Measurements from ENCODE around the gene FAM200C.
A peak's percentile ranks its signal among the peaks of the same experiment; 100 is the strongest.
"Not testable (repeated sequence)": the region's sequence is repeated elsewhere in the genome, so short reads cannot be mapped to it uniquely, and the experiment has no call there.

Gene FAM200C

DNA sequence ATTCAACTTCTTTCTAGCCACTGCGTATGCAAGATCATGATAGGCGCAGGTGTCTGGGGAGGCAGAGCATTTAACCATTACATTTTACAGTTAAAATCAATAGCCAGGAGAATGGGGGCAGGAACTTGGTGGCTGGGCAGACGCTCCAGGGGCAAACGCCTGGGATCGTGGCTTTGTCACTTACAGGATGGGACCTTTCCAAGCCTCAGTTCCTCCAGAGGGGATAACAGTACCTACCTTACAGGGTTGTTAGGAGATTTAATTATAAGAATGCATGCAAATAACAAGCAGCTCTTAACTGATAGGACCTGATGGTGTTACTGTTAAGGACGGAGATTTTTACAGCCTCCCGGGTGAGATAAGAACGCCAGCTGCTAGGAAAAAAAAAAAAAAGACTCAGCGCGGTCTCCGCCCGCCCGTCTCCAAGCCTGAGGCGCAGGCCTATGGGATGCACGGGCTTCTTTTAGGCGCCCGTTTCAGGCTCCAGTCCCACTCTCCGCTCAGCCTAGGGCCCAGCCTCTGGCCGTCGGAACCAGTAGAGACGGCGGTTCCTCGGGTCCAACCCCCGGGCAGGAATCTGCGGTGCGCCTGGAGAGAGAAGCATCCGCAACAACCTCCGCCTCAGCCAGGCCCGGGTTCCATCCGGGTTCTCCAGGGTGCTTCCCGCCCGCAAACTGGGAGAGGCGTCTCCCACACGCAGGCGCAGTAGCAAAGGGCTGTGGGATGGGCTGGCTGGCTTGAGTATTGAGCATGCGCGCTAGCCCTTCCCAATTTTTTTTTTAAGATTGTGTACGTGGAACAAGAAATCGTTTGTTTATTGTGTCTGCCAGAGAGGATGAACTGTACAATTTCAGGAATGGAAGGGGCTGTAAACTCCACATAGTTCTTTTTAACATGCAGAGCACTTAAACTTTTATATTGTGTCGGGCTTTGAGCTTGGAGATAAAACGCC lies at the start of gene FAM200C:
TSS of gene FAM200C (minus strand) at position 653 of the 952 bp plus-strand sequence. CDS start 4,564 bp downstream, outside the sequence.
- DNase-seq: peak; percentile 92

DNA sequence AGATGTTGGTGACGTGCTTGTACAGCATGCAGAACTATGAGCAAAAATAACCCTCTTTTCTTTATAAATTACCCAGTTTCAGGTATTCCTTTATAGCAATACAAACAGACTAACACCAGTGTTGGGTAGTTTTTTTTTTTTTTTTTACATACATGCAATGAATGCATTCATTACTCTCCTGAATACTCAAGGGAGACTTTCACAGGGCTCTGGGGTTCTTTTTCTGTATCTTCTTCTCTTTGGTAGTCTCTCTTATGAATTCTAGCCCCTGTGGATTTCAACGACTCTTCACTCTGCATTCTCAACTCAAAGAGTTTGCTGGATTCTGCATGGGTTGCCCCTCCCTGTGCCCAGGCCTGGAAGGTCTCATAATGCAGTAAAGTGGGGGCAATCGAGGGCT lies 49.6 kb upstream of the FAM200C start:
- DNase-seq: no peak

DNA sequence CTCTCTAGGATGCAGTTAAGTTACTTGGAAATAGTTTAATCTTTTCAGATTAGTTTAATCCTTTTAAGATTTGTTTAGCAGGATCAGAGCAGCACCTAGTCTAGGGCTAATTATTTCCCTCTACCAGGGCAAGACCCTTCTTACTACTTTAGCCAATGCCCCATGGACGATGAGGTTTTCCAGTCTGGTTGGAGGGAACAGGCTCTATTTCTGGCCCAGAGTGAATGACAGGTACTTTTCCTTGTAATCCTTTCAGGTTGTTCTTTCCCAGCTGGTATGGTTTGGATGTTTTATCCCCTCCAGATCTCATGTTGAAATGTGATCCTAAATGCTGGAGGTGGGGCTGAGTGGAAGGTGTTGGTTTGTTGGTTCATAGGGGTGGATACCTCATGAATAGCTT lies 49.0 kb upstream of the FAM200C start:
- no peak for DNase-seq

DNA sequence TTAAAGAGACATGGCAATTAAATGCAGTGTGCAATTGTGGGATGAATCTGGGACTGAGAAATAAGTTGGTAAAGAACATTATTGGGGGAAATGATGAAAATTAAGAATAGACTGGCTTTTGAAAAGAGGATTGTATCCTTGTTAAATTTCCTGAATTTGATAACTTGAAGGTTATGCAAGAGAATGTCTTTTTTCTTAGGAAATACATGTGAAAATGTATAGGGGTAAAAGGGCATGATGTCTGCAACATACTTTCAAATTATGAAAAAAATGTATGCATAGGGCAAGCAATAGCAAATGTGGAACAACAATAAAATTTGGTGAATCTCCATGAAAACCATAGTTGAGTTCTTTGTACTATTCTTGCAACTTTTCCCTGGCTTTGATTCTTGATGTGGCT lies 45.9 kb upstream of the FAM200C start:
- DNase-seq: no peak

DNA sequence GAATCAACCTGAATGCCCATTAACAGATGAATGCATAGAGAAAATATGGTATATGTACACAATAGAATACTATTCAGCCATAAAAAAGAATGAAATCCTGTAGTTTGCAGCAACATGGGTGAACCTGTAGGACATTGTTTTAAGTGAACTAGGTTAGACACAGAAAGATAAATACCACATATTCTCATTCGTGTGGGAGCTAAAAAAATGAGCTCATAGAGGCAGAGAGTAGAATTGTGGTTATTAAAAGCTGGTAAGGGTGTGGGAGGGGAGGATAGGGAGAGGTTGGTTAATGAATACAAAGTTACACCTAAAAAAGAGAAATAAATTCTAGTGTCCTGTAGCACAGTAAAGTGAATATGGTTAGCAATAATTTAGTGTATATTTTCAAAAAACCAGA lies 45.3 kb upstream of the FAM200C start:
- DNase-seq: no peak

DNA sequence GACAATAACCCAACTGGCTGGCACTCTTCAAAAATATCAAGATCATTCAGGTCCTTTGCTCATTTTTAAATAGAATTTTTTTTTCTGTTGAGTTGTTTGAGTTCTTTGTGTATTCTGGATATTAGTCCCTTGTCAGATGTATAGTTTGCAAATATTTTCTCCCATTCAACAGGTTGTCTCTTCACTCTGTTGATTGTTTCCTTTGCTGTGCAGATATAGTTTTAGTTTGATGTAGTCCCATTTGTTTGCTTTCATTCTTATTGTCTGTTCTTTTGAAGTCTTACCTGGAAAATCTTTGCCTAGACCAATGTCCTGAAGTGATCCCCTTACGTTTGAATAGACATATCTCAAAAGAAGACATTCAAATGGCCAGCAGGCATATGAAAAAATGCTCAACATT lies 44.6 kb upstream of the FAM200C start:
- DNase-seq: no peak

DNA sequence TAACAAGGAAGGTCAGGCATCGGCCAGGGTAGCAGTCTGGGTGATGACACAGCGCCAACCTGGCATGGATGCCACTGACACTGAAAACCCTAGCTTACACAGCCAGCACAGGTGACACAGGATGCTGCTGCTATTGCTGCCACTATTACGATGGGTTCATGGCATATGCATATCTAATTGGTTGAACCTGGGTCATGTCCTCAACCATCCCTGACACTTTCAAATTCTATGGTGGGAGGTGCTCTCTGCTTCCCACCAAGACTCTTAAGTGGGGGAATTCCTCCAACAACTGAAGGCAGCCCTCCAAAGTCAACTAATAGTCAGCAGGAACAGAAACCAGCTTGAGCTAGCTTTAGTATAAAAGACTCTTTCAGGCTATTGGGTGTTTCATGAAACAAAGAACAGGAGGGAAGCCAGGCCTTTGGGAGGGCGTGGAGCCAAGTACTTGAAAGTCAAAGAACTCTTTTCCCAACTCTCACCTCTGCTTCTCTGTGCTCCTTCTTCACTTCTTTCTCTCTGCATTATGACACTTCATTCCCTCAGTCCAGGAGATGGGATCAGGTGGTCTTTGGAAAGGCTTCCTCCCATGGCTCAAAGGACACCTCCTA lies 43.1 kb upstream of the FAM200C start:
- no peak for DNase-seq

DNA sequence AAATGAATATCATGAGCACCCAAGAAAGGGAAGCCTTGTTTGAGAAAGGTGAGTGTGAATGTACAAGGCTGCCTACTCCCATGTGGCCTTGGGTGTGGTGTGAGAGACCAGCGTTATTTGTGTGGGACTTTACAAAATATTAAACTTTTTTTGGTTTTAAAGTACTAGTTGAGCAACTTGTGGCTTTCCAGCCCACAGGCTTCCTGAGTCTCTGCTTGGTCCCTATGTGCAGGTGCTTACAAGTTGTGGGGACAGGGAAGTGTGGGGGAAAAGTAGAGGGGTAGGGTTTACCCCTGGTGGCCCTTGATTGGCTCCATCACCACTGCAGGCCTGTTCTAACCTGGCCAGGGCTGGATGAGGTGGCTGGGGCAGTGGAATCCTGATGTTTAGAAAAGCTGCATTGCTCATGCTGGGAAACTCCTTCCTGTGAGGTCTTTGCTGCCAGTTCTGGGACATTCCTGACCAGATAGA lies 41.5 kb upstream of the FAM200C start:
- no peak for DNase-seq

DNA sequence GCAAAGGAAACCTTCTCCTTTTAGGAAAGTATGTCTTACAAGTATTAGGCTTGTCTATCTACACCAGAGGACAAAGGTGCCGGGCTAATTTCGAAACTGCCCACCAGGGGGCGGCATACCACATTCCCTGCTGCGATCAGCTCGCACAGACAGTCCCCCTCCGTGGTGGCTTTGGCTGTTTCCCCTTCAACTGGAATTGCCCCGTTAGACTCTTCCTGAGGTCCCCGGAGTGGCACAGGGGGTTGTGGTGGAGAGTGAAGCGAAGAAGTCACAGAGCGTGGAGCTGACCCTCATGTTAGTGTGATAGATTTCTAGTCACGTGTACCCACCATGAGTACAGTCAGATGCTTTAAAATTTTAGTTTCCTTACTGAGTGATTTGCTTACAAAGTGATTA lies 39.3 kb upstream of the FAM200C start:
- DNase-seq: peak; percentile 54

DNA sequence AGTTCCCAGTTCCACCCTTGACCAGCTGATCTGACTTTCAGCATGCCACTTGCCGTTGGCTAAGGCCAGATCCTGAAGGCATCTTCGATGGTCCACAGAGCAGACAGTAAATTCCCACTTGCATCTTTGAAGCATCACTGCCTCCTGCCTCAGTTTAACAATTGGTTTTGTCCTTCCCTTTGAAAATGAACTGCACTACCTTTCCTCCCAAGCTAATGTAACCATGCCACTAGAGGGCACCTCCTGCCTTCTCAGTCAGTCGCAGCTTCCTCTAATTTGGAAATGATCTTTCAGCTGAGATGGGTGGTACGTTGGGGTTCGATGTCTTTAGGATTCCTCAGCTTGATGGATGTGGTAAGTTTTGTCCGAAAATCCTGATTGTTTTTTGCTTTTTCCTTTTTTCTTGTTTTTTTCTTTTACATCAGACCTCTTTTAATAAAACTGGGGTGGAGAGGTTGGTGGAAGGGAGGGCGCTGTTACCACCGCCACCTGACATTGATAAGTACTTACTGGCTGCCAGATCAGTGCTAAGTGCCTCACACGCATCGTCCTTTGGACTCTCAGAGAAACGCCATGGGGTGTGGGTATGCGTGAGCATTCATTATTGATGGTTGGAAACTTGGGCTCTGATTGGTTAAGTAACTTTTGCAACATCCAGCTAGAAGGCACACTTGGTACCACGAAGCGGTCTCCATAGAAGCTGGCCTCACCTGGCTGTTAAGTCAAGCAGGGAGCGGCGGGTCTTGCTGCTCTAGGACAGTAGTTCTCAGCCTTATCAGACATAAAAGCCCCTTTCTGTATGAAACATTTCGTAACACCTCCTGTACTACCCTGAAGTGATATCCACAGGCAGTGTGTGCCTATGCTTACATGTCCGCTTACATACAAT lies 38.7 kb upstream of the FAM200C start:
- DNase-seq: peak; percentile 47

DNA sequence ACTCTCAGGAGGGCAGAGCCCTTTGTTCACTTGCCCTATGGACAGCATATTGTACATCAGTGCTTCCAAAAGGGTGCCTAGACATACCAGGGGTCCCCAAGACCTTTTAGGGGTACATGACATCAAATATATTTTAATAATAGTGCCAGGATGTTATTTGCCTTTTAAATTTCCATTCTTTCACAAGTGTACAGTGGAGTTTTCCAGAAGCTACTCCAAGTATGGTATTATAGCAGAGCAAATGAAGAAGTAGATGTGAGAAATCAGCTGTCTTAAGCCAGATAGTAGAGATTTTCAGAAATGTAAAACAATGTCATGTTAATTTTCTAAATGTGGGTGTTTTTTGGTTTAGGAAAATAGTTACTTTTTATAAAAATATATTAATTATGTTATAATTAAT lies 37.4 kb upstream of the FAM200C start:
- no peak for DNase-seq

DNA sequence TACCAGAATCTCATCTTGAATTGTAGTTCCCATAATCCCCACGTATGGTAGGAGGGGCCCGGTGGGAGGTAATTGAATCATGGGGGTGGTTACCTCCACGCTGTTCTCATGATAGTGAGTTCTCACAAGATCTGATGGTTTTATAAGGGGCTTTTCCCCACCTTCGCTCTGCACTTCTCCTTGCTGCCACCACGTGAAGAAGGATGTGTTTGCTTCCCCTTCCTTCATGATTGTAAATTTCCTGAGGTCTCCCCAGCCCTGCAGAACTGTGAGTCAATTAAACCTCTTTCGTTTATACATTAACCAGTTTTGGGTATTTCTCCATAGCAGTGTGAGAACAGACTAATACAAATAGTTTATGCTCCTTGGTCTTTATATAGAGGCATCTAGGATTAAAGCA lies 36.8 kb upstream of the FAM200C start:
- not testable (repeated sequence) for DNase-seq

DNA sequence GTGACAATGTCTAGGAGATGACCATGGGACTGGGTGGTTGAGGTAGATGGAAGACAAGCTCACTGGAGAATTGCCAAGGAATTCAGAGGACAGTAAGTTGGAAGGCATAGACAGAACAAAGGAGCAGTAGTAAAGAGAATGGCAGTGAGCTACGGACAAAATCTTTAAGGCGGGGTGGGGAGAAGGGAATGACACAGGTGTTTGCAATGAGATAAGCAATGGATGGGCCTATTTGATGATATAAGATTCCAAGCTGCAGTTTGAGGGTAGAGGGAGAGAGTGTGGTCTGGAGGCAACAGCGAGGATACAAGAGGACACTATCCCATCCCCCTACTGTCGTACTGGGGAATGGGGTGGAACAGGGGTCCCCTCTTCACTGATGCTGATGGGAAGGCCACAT lies 36.2 kb upstream of the FAM200C start:
- no peak for DNase-seq

DNA sequence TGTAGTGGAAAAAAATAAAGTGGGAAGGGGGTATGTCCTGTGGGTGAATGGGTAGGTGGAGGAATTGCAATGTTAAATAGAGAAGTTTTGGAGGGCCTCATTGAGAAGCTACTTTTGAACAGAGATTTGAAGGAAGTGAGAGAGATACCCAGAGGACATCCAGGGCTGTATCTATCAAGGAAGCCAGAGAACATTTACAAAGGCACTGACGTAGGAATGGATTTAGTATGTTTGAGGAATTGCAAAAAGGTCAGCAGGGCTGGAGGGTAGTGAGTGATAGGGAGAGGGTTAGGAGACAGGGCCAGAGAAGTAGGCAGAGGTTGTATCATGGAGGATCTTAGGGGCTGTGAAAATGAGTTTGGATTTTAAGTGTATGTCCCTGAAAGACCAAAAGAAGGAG lies 35.7 kb upstream of the FAM200C start:
- no peak for DNase-seq

DNA sequence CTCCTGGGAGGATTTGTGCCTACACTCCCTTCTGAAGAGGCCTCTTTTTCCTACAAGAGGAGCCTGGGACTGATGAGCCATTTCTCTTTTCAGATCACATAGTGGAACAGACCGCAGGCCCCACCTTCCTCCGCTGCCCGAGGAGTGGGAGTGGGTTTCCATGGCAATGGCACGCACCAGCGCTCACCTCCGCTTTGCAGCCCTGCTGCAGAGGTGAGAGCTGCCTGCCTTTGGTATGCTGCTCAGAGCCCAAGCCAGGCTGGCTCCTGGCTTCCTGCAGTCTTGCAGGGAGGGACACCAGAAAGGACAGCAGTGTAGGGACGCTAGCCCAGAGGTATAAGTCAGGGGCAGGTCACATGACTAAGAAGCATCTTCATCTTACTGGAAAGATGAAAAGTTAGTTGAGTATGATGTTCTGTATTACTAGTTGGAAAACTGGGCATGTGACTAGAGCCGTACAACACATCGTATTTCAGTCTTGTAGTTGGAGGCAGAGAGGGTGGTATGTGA lies 34.2 kb upstream of the FAM200C start:
- DNase-seq: peak; percentile 77

DNA sequence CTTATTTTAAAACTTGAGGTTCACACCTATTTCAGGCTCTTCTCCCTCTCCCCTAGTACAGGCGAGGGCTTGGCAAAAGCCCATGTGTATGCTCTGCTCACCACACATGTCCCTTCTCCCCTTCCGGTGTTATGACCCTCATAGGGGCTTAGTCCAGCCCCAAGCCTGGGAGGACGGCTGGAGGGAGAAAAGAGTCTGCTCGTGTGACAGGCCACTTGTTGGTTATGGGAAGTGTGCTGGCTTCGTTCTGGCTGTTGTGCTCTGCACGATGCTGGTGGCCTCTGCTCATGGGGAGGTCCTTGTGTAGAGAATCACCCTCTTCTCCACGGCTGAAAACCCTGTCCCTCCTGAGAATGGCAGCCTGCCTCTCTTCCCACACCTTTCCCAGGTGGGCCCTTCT lies 32.9 kb upstream of the FAM200C start:
- DNase-seq: no peak

DNA sequence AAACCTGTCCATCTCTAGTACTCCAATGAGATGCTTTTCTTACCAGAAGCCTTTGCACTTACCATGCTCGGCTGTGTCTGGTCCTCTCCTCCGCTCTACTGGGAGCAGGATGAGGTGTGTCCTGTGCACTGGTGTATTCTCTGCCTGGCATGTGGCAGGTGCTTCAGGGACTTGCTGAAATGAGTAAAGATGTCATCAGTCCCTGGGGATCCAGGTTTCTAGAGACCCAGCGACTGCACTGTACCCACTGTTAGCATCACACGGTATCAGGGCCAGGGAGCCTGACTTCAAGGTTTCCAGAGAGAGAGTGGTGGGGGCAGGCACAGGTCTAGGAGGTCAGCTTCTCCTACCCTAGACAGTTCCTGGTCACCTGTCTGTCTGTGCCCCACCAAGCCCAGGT lies 32.3 kb upstream of the FAM200C start:
- DNase-seq: no peak

DNA sequence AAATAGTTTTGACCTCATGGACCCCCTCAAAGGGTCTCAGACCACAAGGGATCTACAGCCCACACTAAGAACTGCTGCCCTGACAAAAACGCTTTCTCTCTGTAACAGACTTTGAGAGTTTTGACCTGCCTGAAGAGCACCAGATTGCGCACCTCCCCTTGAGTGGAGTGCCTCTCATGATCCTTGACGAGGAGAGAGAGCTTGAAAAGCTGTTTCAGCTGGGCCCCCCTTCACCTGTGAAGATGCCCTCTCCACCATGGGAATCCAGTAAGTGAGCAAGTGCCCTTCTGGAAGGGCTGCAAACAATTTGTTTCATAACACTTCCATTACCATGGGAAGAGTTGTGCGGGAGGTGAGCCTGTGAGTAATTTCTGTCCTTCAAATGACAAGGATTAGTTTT lies 27.8 kb upstream of the FAM200C start:
- DNase-seq: no peak

DNA sequence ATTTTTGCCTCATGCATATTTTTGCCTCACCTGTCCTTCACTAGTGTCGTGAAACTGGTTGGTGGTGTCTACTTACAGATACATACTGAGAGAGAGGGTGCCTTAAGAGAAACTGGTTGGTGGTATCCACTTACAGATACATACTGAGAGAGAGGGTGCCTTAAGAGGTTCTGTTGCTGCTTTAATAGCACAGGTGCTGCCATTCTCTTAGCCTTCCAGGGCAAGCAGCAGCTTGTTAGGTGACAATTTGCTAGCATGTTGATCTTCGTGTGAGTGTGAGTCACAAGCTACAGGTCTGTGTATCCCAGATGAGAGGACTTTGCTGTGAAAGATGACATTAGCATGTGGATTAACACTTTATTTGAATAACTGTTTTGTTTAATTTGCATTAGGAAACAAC lies 23.2 kb upstream of the FAM200C start:
- DNase-seq: peak; percentile 71

DNA sequence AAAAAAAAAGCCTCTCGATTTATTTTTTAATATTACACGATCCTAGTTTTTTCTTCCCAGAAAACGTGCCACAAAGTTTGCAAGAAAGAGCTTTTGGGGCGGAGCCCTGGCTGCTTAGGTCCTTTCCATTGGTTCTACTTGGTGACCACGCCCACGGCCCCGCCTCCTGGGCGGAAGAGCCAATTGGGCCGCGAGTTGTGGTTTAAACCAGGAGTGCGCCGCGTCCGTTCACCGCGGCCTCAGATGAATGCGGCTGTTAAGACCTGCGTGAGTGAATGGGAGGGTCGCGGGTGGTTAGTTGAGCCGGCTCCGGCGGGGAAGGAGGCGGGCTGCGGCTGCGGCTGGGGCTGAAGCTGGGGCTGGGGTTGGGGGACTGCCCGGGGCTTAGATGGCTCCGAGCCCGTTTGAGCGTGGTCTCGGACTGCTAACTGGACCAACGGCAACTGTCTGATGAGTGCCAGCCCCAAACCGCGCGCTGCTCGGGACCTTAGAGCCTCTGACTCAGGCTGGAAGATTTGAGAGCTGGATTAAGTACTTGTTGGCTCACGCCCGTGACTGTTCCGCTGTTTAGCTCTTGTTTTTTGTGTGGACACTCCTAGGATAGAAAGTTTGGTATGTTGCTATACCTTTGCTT lies 21.9 kb upstream of the FAM200C start, which contains the start of gene PTTG1:
TSS of gene PTTG1 (plus strand) at position 231 of the 634 bp plus-strand sequence. CDS start 458 bp downstream, outside the sequence.
- peak; percentile 95 for DNase-seq

DNA sequence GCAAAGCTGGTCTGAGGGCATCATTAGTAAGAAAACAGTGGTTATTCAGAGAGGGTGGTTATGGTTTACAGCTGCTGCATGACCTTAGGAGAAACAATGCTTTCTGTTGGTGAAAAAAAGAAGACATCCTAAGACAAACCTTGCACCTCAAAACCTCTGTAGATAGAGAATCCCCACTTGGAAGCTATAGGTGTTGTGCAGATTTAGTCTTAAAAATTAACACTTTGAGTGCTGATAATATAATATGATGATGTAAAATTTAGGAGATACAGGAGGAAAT lies 20.4 kb upstream of the FAM200C start:
- DNase-seq: no peak

DNA sequence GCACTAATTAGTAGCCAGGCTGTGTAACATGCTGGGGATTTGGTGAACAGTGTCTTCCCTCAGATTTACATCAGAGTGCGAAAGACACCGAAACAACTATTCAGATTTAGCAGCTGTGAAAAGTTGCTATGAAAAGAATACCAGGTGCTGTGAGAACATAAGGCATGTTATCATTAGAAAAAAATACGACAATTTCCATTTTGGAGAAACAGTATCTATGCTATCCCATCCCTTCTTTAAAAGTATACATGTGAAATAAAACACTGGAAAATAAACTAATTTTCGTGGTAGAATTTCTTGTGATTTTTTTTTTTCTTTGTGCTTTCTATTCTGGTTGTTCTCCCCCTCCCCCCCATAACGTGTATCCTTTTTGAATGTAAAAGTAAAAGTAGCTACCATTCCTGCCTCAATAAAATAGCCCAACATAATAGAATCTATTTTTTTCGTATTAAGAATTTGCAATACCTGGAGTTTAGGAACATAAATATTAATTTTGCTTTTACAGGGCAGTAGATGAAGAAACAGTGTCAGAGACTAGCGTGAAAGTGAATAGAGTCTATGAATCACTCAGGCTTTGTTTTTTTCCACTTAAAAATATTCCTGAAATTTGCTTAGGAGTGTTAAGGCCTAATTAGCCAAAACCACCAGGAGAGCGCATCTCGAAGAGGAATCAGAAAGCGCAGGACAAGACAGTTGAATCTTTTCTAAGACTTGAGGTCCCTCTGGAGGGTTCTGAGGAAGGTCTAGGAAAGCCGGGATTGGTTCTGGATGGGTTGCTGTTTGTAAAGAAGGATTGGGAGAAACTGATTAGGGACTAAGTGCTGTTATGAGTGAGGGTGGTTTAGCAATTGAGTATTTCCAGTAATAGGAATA lies 19.8 kb upstream of the FAM200C start:
- DNase-seq: no peak
